Astrocyte of the cerebellum (primary cell): ENCODE measurements around the gene PTK7.

ENCODE experiments used
- DNase-seq: peaks from one replicate; pipeline ENCODE4 v3.0.0-alpha.2; 2011; ENCODE audit warnings: low read depth
- H3K4me3 ChIP-seq: 2 replicates; pipeline ENCODE4 v1.5.1; 2011; ENCODE audit warnings: mild to moderate bottlenecking, low read depth, low read length, moderate library complexity
- CTCF ChIP-seq: IDR thresholded peaks from 2 replicates; pipeline ENCODE4 v1.5.1; 2012; ENCODE audit warnings: low read length, low read depth, moderate library complexity, mild to moderate bottlenecking; ENCODE audit errors: missing control alignments
- in situ Hi-C: cut with HindIII; loops from 2 replicates; pipeline ENCODE4 v1.10.0; 2017; ENCODE audit warnings: low sequenced_read_pairs

The PTK7 gene

GRCh38 chr6:43034190-43034525 lies 42.0 kb upstream of the PTK7 start:
- TF ChIP-seq CTCF, result no peak
- DNase-seq, result no peak
- in situ Hi-C loops, result loop anchor here (5.0 kb wide), 1 partner anchor 113 kb away; no protein-coding TSS in a partner anchor
- no peak overlapping the region for H3K4me3 ChIP-seq

- in situ Hi-C loops, result no loop called here
- TF ChIP-seq CTCF, result no peak
- H3K4me3 ChIP-seq, result no peak overlapping the region
- no peak for DNase-seq
These were observed 40.5 kb upstream of the PTK7 start for GRCh38 chr6:43035495-43036194.

- in situ Hi-C loops, result no loop called here
- TF ChIP-seq CTCF, result no peak
- no peak for DNase-seq
- H3K4me3 ChIP-seq, result no peak overlapping the region
These were observed 39.4 kb upstream of the PTK7 start for GRCh38 chr6:43036712-43037111.

GRCh38 chr6:43037197-43037596 lies 38.9 kb upstream of the PTK7 start:
- no peak overlapping the region for H3K4me3 ChIP-seq
- no peak for TF ChIP-seq CTCF
- in situ Hi-C loops, result no loop called here
- DNase-seq, result no peak

- H3K4me3 ChIP-seq, result no peak overlapping the region
- DNase-seq, result no peak
- TF ChIP-seq CTCF, result no peak
- in situ Hi-C loops, result no loop called here
These were observed 38.4 kb upstream of the PTK7 start for GRCh38 chr6:43037706-43038105.

GRCh38 chr6:43038727-43039126 lies 37.4 kb upstream of the PTK7 start:
- in situ Hi-C loops, result no loop called here
- DNase-seq, result no peak
- no peak overlapping the region for H3K4me3 ChIP-seq
- TF ChIP-seq CTCF, result no peak
